Trophoblast cell (in vitro differentiated cells and primary cell): ENCODE data around the gene PEX7.

ENCODE experiments used
- DNase-seq, 2 donors: peaks; one replicate each; pipeline ENCODE4 v3.0.0-alpha.2; 2016
- H2AFZ ChIP-seq: 2 replicates; pipeline ENCODE4 v1.6.1; 2013; ENCODE audit warnings: low read length, moderate library complexity, mild to moderate bottlenecking; ENCODE audit not compliant: insufficient read depth, poor library complexity
- H2AK5ac ChIP-seq: 2 replicates; pipeline ENCODE4 v1.6.1; 2013; ENCODE audit warnings: mild to moderate bottlenecking, low read length
- H2BK120ac ChIP-seq: 2 replicates; pipeline ENCODE4 v1.6.1; 2013; ENCODE audit warnings: low read length, mild to moderate bottlenecking, moderate library complexity; ENCODE audit not compliant: insufficient read depth, poor library complexity
- H2BK12ac ChIP-seq: 2 replicates; pipeline ENCODE4 v1.6.1; 2013; ENCODE audit warnings: mild to moderate bottlenecking, low read length, moderate library complexity
- H2BK5ac ChIP-seq: 2 replicates; pipeline ENCODE4 v1.6.1; 2013; ENCODE audit warnings: low read length, low read depth, moderate library complexity, mild to moderate bottlenecking; ENCODE audit not compliant: poor library complexity
- H3K14ac ChIP-seq: 2 replicates; pipeline ENCODE4 v1.6.1; 2013; ENCODE audit warnings: mild to moderate bottlenecking, low read length
- H3K18ac ChIP-seq: 2 replicates; pipeline ENCODE4 v1.6.1; 2013; ENCODE audit warnings: mild to moderate bottlenecking, low read length
- H3K23ac ChIP-seq: 2 replicates; pipeline ENCODE4 v1.6.1; 2013; ENCODE audit warnings: low read length
- H3K27ac ChIP-seq: 2 replicates; pipeline ENCODE4 v1.5.1; 2013; ENCODE audit warnings: low read depth, mild to moderate bottlenecking, inconsistent platforms, low read length, moderate library complexity
- H3K27me3 ChIP-seq: 2 replicates; pipeline ENCODE4 v1.6.1; 2013; ENCODE audit warnings: inconsistent platforms, mild to moderate bottlenecking, low read length, moderate library complexity; ENCODE audit not compliant: insufficient read depth
- H3K36me3 ChIP-seq, 2 experiments: 1 replicate in 1 of 2; 2 replicates in 1 of 2; pipeline ENCODE4 v1.6.1; 2013; ENCODE audit warnings: low read length in 2 of 2, mild to moderate bottlenecking in 2 of 2, moderate library complexity in 1 of 2; ENCODE audit not compliant: insufficient read depth in 2 of 2, control insufficient read depth in 1 of 2
- H3K4ac ChIP-seq: 2 replicates; pipeline ENCODE4 v1.6.1; 2013; ENCODE audit warnings: low read depth, mild to moderate bottlenecking, low read length, moderate library complexity
- H3K4me1 ChIP-seq, 2 experiments: 1 replicate in 1 of 2; 2 replicates in 1 of 2; pipeline ENCODE4 v1.6.1; 2013; ENCODE audit warnings: low read length in 2 of 2, mild to moderate bottlenecking in 2 of 2, moderate library complexity in 1 of 2; ENCODE audit not compliant: insufficient read depth in 2 of 2, control insufficient read depth in 1 of 2
- H3K4me2 ChIP-seq: 2 replicates; pipeline ENCODE4 v1.6.1; 2013; ENCODE audit warnings: inconsistent platforms, mild to moderate bottlenecking, low read length, moderate library complexity
- H3K4me3 ChIP-seq: 2 replicates; pipeline ENCODE4 v1.5.1; 2013; ENCODE audit warnings: mild to moderate bottlenecking, low read depth, low read length, inconsistent platforms
- H3K79me1 ChIP-seq: one replicate; pipeline ENCODE4 v1.6.1; 2013; ENCODE audit warnings: low read length
- H3K79me2 ChIP-seq: 2 replicates; pipeline ENCODE4 v1.6.1; 2013; ENCODE audit warnings: low read length, mild to moderate bottlenecking; ENCODE audit not compliant: control insufficient read depth, insufficient read depth, poor library complexity
- H3K9ac ChIP-seq: 2 replicates; pipeline ENCODE4 v1.6.1; 2013; ENCODE audit warnings: mild to moderate bottlenecking, low read length
- H3K9me3 ChIP-seq: 2 replicates; pipeline ENCODE4 v1.6.1; 2013; ENCODE audit warnings: low read depth, mild to moderate bottlenecking, control low read depth, inconsistent platforms, low read length; ENCODE audit not compliant: insufficient read depth
- H4K12ac ChIP-seq: 2 replicates; pipeline ENCODE4 v1.6.1; 2013; ENCODE audit warnings: low read depth, mild to moderate bottlenecking, low read length, moderate library complexity
- H4K8ac ChIP-seq: 2 replicates; pipeline ENCODE4 v1.6.1; 2013; ENCODE audit warnings: low read depth, mild to moderate bottlenecking, low read length, moderate library complexity
- H4K91ac ChIP-seq: one replicate; pipeline ENCODE4 v1.6.1; 2013; ENCODE audit warnings: low read depth, mild to moderate bottlenecking, low read length, moderate library complexity
- WGBS: extraction: QIAGEN DNeasy Blood & Tissue Kit; methylation state at CpG from one replicate; pipeline ENCODE4 v1.1.7; 2013; ENCODE audit warnings: missing lambda C conversion rate; ENCODE audit not compliant: insufficient read length, insufficient coverage; ENCODE audit errors: extremely low coverage; 5-methylcytosine and 5-hydroxymethylcytosine counted together

PEX7 gene

GRCh38 chr6:136775081-136775480, 47.3 kb upstream of the PEX7 start:
- H3K79me1 ChIP-seq = no peaks in the 10 kb centered on the region
- H2BK120ac ChIP-seq = no peak overlapping the region
- no peak overlapping the region for H3K4me2 ChIP-seq
- H3K4me3 ChIP-seq = no peak overlapping the region
- H3K18ac ChIP-seq = no peak overlapping the region
- no peak overlapping the region for H3K27ac ChIP-seq
- H3K4ac ChIP-seq = no peak overlapping the region
- no peak overlapping the region for H3K9ac ChIP-seq
- H3K14ac ChIP-seq = no peak overlapping the region
- no peak overlapping the region for H4K8ac ChIP-seq
- no peak overlapping the region for H2BK12ac ChIP-seq
- H4K12ac ChIP-seq = no peak overlapping the region
- H2BK5ac ChIP-seq = no peak overlapping the region
- no peak overlapping the region for H3K23ac ChIP-seq
- no peaks in the 10 kb centered on the region for H3K4me1 ChIP-seq
- H3K36me3 ChIP-seq = no peaks in the 10 kb centered on the region
- H3K79me2 ChIP-seq = no peaks in the 10 kb centered on the region
- H2AFZ ChIP-seq = no peak overlapping the region
- no CpG with 5 or more reads among the region's 3 CpGs for WGBS
- H3K9me3 ChIP-seq = no peaks in the 10 kb centered on the region
- no peaks in the 10 kb centered on the region for H3K27me3 ChIP-seq
- peak in 1 of 2 donors; percentile 69 for DNase-seq
- no peak overlapping the region for H4K91ac ChIP-seq
- no peak overlapping the region for H2AK5ac ChIP-seq

- Histone ChIP-seq H3K14ac (no peak overlapping the region), H3K79me2 (no peaks in the 10 kb centered on the region), H2BK5ac (no peak overlapping the region), H2BK12ac (no peak overlapping the region), H2AFZ (no peak overlapping the region), H3K4me3 (no peak overlapping the region), H3K27me3 (no peaks in the 10 kb centered on the region), H3K4me2 (no peak overlapping the region), H3K79me1 (no peaks in the 10 kb centered on the region), H4K12ac (no peak overlapping the region), H4K8ac (no peak overlapping the region), H2AK5ac (no peak overlapping the region), H3K23ac (no peak overlapping the region), H2BK120ac (no peak overlapping the region), H3K36me3 (no peaks in the 10 kb centered on the region), H3K9ac (no peak overlapping the region), H3K9me3 (no peaks in the 10 kb centered on the region), H4K91ac (no peak overlapping the region), H3K4ac (no peak overlapping the region), H3K18ac (no peak overlapping the region), H3K27ac (no peak overlapping the region), H3K4me1 (no peaks in the 10 kb centered on the region)
- peak in 1 of 2 donors; percentile 65 for DNase-seq
- WGBS = no CpG with 5 or more reads among the region's 2 CpGs
These were observed 46.8 kb upstream of the PEX7 start for GRCh38 chr6:136775548-136775947.

- Histone ChIP-seq H3K79me1 (no peaks in the 10 kb centered on the region), H3K4ac (no peak overlapping the region)
These were observed 44.7 kb upstream of the PEX7 start for GRCh38 chr6:136777651-136778050.

GRCh38 chr6:136779682-136780081, 42.7 kb upstream of the PEX7 start:
- H3K4me3 ChIP-seq = no peak overlapping the region
- no peak overlapping the region for H3K4ac ChIP-seq
- no peak overlapping the region for H4K91ac ChIP-seq
- WGBS = no CpG with 5 or more reads among the region's 1 CpG
- H3K36me3 ChIP-seq = no peaks in the 10 kb centered on the region
- H2AFZ ChIP-seq = no peak overlapping the region
- H2AK5ac ChIP-seq = no peak overlapping the region
- no peaks in the 10 kb centered on the region for H3K27me3 ChIP-seq
- no peak overlapping the region for H3K23ac ChIP-seq
- H3K79me2 ChIP-seq = no peaks in the 10 kb centered on the region
- no peak overlapping the region for H2BK5ac ChIP-seq
- H3K9me3 ChIP-seq = no peaks in the 10 kb centered on the region
- H3K4me2 ChIP-seq = no peak overlapping the region
- H3K9ac ChIP-seq = no peak overlapping the region
- peaks cover 0 to 5% of the 10 kb centered on the region in 2 experiments for H3K4me1 ChIP-seq
- no peaks in the 10 kb centered on the region for H3K79me1 ChIP-seq
- no peak overlapping the region for H3K14ac ChIP-seq
- H2BK120ac ChIP-seq = no peak overlapping the region
- no peak overlapping the region for H3K27ac ChIP-seq
- no peak for DNase-seq
- no peak overlapping the region for H3K18ac ChIP-seq
- H4K8ac ChIP-seq = no peak overlapping the region
- H4K12ac ChIP-seq = no peak overlapping the region
- H2BK12ac ChIP-seq = no peak overlapping the region

More at GRCh38 chr6:136777651-136778050, 44.7 kb upstream of the PEX7 start:
- Histone ChIP-seq H3K4me3 (no peak overlapping the region), H3K79me2 (no peaks in the 10 kb centered on the region), H2BK5ac (no peak overlapping the region), H3K4me1 (no peaks in the 10 kb centered on the region), H2BK12ac (no peak overlapping the region), H3K18ac (no peak overlapping the region), H2BK120ac (no peak overlapping the region), H3K9ac (no peak overlapping the region), H3K36me3 (no peaks in the 10 kb centered on the region), H2AFZ (no peak overlapping the region), H4K12ac (no peak overlapping the region), H3K4me2 (no peak overlapping the region), H3K27me3 (no peaks in the 10 kb centered on the region), H4K8ac (no peak overlapping the region), H3K14ac (no peak overlapping the region), H2AK5ac (no peak overlapping the region), H4K91ac (no peak overlapping the region), H3K23ac (no peak overlapping the region), H3K9me3 (no peaks in the 10 kb centered on the region), H3K27ac (no peak overlapping the region)
- WGBS = no CpG with 5 or more reads among the region's 3 CpGs
- no peak for DNase-seq
